ENCODE measurements around the gene ATRNL1.
"Not testable (repeated sequence)": the region's sequence is repeated elsewhere in the genome, so short reads cannot be mapped to it uniquely, and the experiment has no call there.

ATRNL1 gene

GRCh38 chr10:115638246-115638645, 545.1 kb downstream of the ATRNL1 start:
- no peak for DNase-seq

GRCh38 chr10:115649217-115649616, 556.1 kb downstream of the ATRNL1 start:
- DNase-seq: no peak

- DNase-seq: no peak
Observed at GRCh38 chr10:115653473-115653872, 560.3 kb downstream of the ATRNL1 start.

GRCh38 chr10:115654961-115655360, 561.8 kb downstream of the ATRNL1 start:
- DNase-seq: no peak

GRCh38 chr10:115657161-115657860, 564.1 kb downstream of the ATRNL1 start:
- no peak for DNase-seq

GRCh38 chr10:115659616-115660015, 566.5 kb downstream of the ATRNL1 start:
- no peak for DNase-seq

GRCh38 chr10:115660391-115660790, 567.2 kb downstream of the ATRNL1 start:
- DNase-seq: no peak

GRCh38 chr10:115662422-115662821, 569.3 kb downstream of the ATRNL1 start:
- no peak for DNase-seq

GRCh38 chr10:115665549-115665948, 572.4 kb downstream of the ATRNL1 start:
- no peak for DNase-seq

GRCh38 chr10:115674496-115674895, 581.3 kb downstream of the ATRNL1 start:
- DNase-seq: no peak

GRCh38 chr10:115696747-115697146, 603.6 kb downstream of the ATRNL1 start:
- DNase-seq: no peak

GRCh38 chr10:115706026-115706425, 612.9 kb downstream of the ATRNL1 start:
- DNase-seq: no peak

- no peak for DNase-seq
Observed at GRCh38 chr10:115706488-115707076, 613.4 kb downstream of the ATRNL1 start.

- no peak for DNase-seq
Observed at GRCh38 chr10:115710136-115710535, 617.0 kb downstream of the ATRNL1 start.

GRCh38 chr10:115711306-115711705, 618.1 kb downstream of the ATRNL1 start:
- DNase-seq: no peak

GRCh38 chr10:115720121-115720520, 627.0 kb downstream of the ATRNL1 start:
- no peak for DNase-seq

GRCh38 chr10:115727129-115727528, 634.0 kb downstream of the ATRNL1 start:
- no peak for DNase-seq

GRCh38 chr10:115744089-115744488, 650.9 kb downstream of the ATRNL1 start:
- DNase-seq: no peak

- DNase-seq: no peak
Observed at GRCh38 chr10:115745943-115746342, 652.8 kb downstream of the ATRNL1 start.

GRCh38 chr10:115747811-115748210, 654.6 kb downstream of the ATRNL1 start:
- DNase-seq: no peak

- not testable (repeated sequence) for DNase-seq
Observed at GRCh38 chr10:115758488-115758887, 665.3 kb downstream of the ATRNL1 start.

- DNase-seq: no peak
Observed at GRCh38 chr10:115760131-115760530, 667.0 kb downstream of the ATRNL1 start.

- no peak for DNase-seq
Observed at GRCh38 chr10:115761166-115761565, 668.0 kb downstream of the ATRNL1 start.

GRCh38 chr10:115762029-115762428, 668.9 kb downstream of the ATRNL1 start:
- no peak for DNase-seq

- DNase-seq: no peak
Observed at GRCh38 chr10:115771755-115772154, 678.6 kb downstream of the ATRNL1 start.

Data from CD4-positive, alpha-beta T cell treated with Interleukin-1 beta for 1 hour (primary cell).